Endothelial cell of umbilical vein (primary cell): Measurements from ENCODE around the gene CTSG. TPM values are rescaled to one million over a fixed set of nuclear protein-coding genes. Genes with fewer than 3 reads are reported as not detected.

Experiments used
- BruUV-seq: library from RNA; stranded (reverse); fragments of 400-500 nt; replicated peaks from 2 replicates; lab custom pipeline; 2021; lab: Mats Ljungman, UMichigan
- CTCF ChIA-PET: fragments of 300-600, 350-600 bp; sonication (Branson Sonifier 250); formaldehyde crosslinking; loops from one replicate; lab custom pipeline; 2021; ENCODE audit warnings: antibody characterized with exemption, inconsistent platforms; lab: Charles Lee
- POLR2A ChIA-PET: fragments of 300-600, 350-600 bp; sonication (Branson Sonifier 250); formaldehyde crosslinking; loops from one replicate; lab custom pipeline; 2021; ENCODE audit warnings: antibody characterized with exemption, inconsistent platforms; lab: Charles Lee
- DNase-seq: peaks from one replicate; pipeline ENCODE4 v3.0.0-alpha.2; 2011; ENCODE audit warnings: low read depth, low spot score
- FAIRE-seq: peaks from 2 replicates; lab custom pipeline; 2011; peaks lifted over from hg19 to GRCh38; lab: Jason Lieb, UNC
- H2AFZ ChIP-seq: 2 replicates; pipeline ENCODE4 v1.6.0; 2012; ENCODE audit warnings: low read depth, low read length, control low read depth, inconsistent platforms
- H3K27ac ChIP-seq: 2 replicates; pipeline ENCODE4 v1.5.1; 2011; ENCODE audit warnings: low read depth, mild to moderate bottlenecking, control low read depth, low read length, moderate library complexity; ENCODE audit not compliant: insufficient read depth
- H3K27me3 ChIP-seq, 2 experiments: 2 replicates each; pipeline versions ENCODE4 v1.6.0 to v1.6.1; 2011; ENCODE audit warnings: low read length in 2 of 2, mixed read lengths in 1 of 2; ENCODE audit not compliant: control insufficient read depth in 2 of 2, insufficient read depth in 2 of 2
- H3K36me3 ChIP-seq, 2 experiments: 2 replicates in 1 of 2; 3 replicates in 1 of 2; pipeline ENCODE4 v1.5.1; 2011; ENCODE audit warnings: low read length in 2 of 2, mild to moderate bottlenecking in 1 of 2, moderate library complexity in 1 of 2; ENCODE audit not compliant: control insufficient read depth in 2 of 2, insufficient read depth in 2 of 2; ENCODE audit errors: extremely low read depth in 1 of 2
- H3K4me1 ChIP-seq: 3 replicates; pipeline ENCODE4 v1.5.1; 2011; ENCODE audit warnings: mild to moderate bottlenecking, low read length; ENCODE audit not compliant: control insufficient read depth, insufficient read depth; ENCODE audit errors: extremely low read depth
- H3K4me2 ChIP-seq: 2 replicates; pipeline ENCODE4 v1.6.1; 2011; ENCODE audit warnings: low read length, control low read depth, mixed read lengths; ENCODE audit not compliant: insufficient read depth
- H3K4me3 ChIP-seq, 3 experiments: fragments of 200-600 bp in 1 of 3; sonication (generic), shearing (Covaris generic) in 1 of 3; replicated peaks in 1 of 3; 2 replicates each; pipeline ENCODE4 v1.5.1; 2011 to 2016; ENCODE audit warnings: control low read depth in 3 of 3, low read length in 3 of 3, mild to moderate bottlenecking in 2 of 3, inconsistent platforms in 1 of 3, low read depth in 1 of 3, moderate library complexity in 1 of 3; ENCODE audit not compliant: insufficient read depth in 1 of 3
- H3K79me2 ChIP-seq: 2 replicates; pipeline ENCODE4 v1.6.0; 2012; ENCODE audit warnings: low read length, inconsistent platforms; ENCODE audit not compliant: control insufficient read depth, insufficient read depth
- H3K9ac ChIP-seq: replicated peaks from 2 replicates; pipeline ENCODE3; 2011; ENCODE audit warnings: low read length, control low read depth; ENCODE audit not compliant: insufficient read depth; ENCODE audit errors: extremely low read depth
- H3K9me1 ChIP-seq: replicated peaks from 3 replicates; pipeline ENCODE4 v1.6.0; 2011; ENCODE audit warnings: mild to moderate bottlenecking, low read length; ENCODE audit not compliant: control insufficient read depth, insufficient read depth; ENCODE audit errors: extremely low read depth
- H3K9me3 ChIP-seq: replicated peaks from 2 replicates; pipeline ENCODE4 v1.5.1; 2012; ENCODE audit warnings: low read length, inconsistent platforms; ENCODE audit not compliant: control insufficient read depth, insufficient read depth
- H4K20me1 ChIP-seq: replicated peaks from 2 replicates; pipeline ENCODE3; 2011; ENCODE audit warnings: mild to moderate bottlenecking, low read length; ENCODE audit not compliant: control insufficient read depth, insufficient read depth; ENCODE audit errors: extremely low read depth
- CTCF ChIP-seq, 2 donors: IDR thresholded peaks; 1 replicate in 1 of 2; 2 replicates in 1 of 2; pipeline ENCODE4 v1.5.1; 2011; ENCODE audit warnings: low read length in 2 of 2, mild to moderate bottlenecking in 2 of 2, moderate library complexity in 2 of 2, control low read depth in 1 of 2, inconsistent platforms in 1 of 2, low read depth in 1 of 2; ENCODE audit not compliant: insufficient read depth in 1 of 2; ENCODE audit errors: extremely low read depth in 1 of 2
- EZH2 ChIP-seq: IDR thresholded peaks from 2 replicates; pipeline ENCODE4 v1.6.1; 2012; ENCODE audit warnings: borderline replicate concordance, low read depth, mild to moderate bottlenecking, moderate library complexity, low read length, inconsistent platforms; ENCODE audit not compliant: severe bottlenecking
- FOS ChIP-seq: IDR thresholded peaks from 2 replicates; pipeline ENCODE4 v1.6.1; 2011; ENCODE audit warnings: mild to moderate bottlenecking, low read length, moderate library complexity, borderline replicate concordance; ENCODE audit not compliant: insufficient read depth
- GATA2 ChIP-seq: IDR thresholded peaks from 2 replicates; pipeline ENCODE4 v1.7.0; 2011; ENCODE audit warnings: low read depth, mild to moderate bottlenecking, moderate library complexity, mixed read lengths, low read length; ENCODE audit not compliant: insufficient read length, insufficient read depth
- JUN ChIP-seq: IDR thresholded peaks from 2 replicates; pipeline ENCODE4 v1.6.1; 2011; ENCODE audit warnings: borderline replicate concordance, low read depth; ENCODE audit not compliant: insufficient read length, insufficient read depth
- MAX ChIP-seq: IDR thresholded peaks from 2 replicates; pipeline ENCODE4 v1.6.1; 2011; ENCODE audit not compliant: insufficient read depth, insufficient read length
- MYC ChIP-seq: IDR thresholded peaks from one replicate; pipeline ENCODE4 v1.6.1; 2011; ENCODE audit warnings: mild to moderate bottlenecking, low read depth, low read length
- POLR2A ChIP-seq: IDR thresholded peaks from 2 replicates; pipeline ENCODE4 v1.6.1; 2012; ENCODE audit warnings: low read depth, mild to moderate bottlenecking, control low read depth, low read length
- POLR2AphosphoS5 ChIP-seq: IDR thresholded peaks from 2 replicates; pipeline ENCODE4 v1.6.1; 2012; ENCODE audit warnings: low read depth, mild to moderate bottlenecking, control low read depth, low read length, moderate library complexity; ENCODE audit not compliant: insufficient read depth
- dilution Hi-C: fragments of 300-500 bp; cut with MboI; formaldehyde crosslinking; loops from one replicate; pipeline ENCODE4 v1.15.0; 2019; ENCODE audit warnings: low sequenced_read_pairs; ENCODE audit not compliant: extremely low pct_ligation_motif_present
- intact Hi-C: fragments of 100-400 bp; cut with micrococcal nuclease; formaldehyde crosslinking; loops from one replicate; pipeline ENCODE4 v1.10.0; 2022
- polyA plus RNA-seq, 4 experiments: library from polyadenylated mRNA; depleted of rRNA in 3 of 4; stranded (reverse) in 3 of 4; unstranded in 1 of 4; fragments of >200 nt; gene quantifications; 2 replicates each; pipeline versions ENCODE4 v1.2.1 to v1.2.3, GENCODE V29; 2011 to 2012; ENCODE audit warnings: missing spikeins in 1 of 4
- total RNA-seq: library from RNA; stranded (reverse); gene quantifications from 2 replicates; pipeline ENCODE4 v1.2.3, GENCODE V29; 2021

The CTSG gene
- total and polyA plus RNA-seq, 2 donors (not counting 3 experiments of a cell fraction or from before 2014, with no cell fraction given), result not detected

GRCh38 chr14:24566318-24566717 is 9.7 kb downstream of the CTSG start:
- H3K9me3 ChIP-seq, result no peaks in the 10 kb centered on the region
- ChIA-PET POLR2A (no interaction called here), CTCF (interaction anchor here (0.8 to 1.1 kb wide), 2 partner anchors 9 to 10 kb away, joined by 3 read pairs; partner anchors contain the start of gene CTSG)
- H3K79me2 ChIP-seq, result no peaks in the 10 kb centered on the region
- intact Hi-C loops (no loop called here), dilution Hi-C loops (no loop called here)
- no peaks in the 10 kb centered on the region for H3K36me3 ChIP-seq
- no peaks in the 10 kb centered on the region for H3K9me1 ChIP-seq
- H3K4me3 ChIP-seq, result no peak overlapping the region
- no peak overlapping the region for H3K27ac ChIP-seq
- H2AFZ ChIP-seq, result no peak overlapping the region
- TF ChIP-seq POLR2A (no peak), CTCF (IDR thresholded peaks at IDR 0.05; ENCODE audit: extremely low read depth in 1 of 2, insufficient read depth in 1 of 2, low read depth in 1 of 2, low read length in 2 of 2) (no peak), POLR2AphosphoS5 (no peak), JUN (no peak), MYC (no peak)
- H4K20me1 ChIP-seq, result no peaks in the 10 kb centered on the region
- no TSS peak for BruUV-seq
- no peak overlapping the region for H3K9ac ChIP-seq
- no peaks in the 10 kb centered on the region for H3K4me1 ChIP-seq
- no peak for DNase-seq
- H3K4me2 ChIP-seq, result no peak overlapping the region
- no peaks in the 10 kb centered on the region for H3K27me3 ChIP-seq
- FAIRE-seq, result no peak

GRCh38 chr14:24565766-24566165 is 10.3 kb downstream of the CTSG start:
- BruUV-seq, result no TSS peak
- Histone ChIP-seq H3K9me1 (no peaks in the 10 kb centered on the region), H3K9ac (no peak overlapping the region), H2AFZ (no peak overlapping the region), H3K27me3 (no peaks in the 10 kb centered on the region), H3K36me3 (no peaks in the 10 kb centered on the region), H3K4me3 (no peak overlapping the region), H4K20me1 (no peaks in the 10 kb centered on the region), H3K9me3 (no peaks in the 10 kb centered on the region), H3K4me1 (no peaks in the 10 kb centered on the region), H3K4me2 (no peak overlapping the region), H3K27ac (no peak overlapping the region), H3K79me2 (no peaks in the 10 kb centered on the region)
- no peak for DNase-seq
- no peak for TF ChIP-seq JUN
- TF ChIP-seq GATA2, result no peak
- TF ChIP-seq CTCF (IDR thresholded peaks at IDR 0.05; ENCODE audit: extremely low read depth in 1 of 2, insufficient read depth in 1 of 2, low read depth in 1 of 2, low read length in 2 of 2), result no peak
- TF ChIP-seq POLR2AphosphoS5, result no peak
- TF ChIP-seq FOS, result no peak
- TF ChIP-seq POLR2A, result no peak
- no peak for TF ChIP-seq EZH2
- no peak for TF ChIP-seq MYC
- TF ChIP-seq MAX, result no peak
- CTCF ChIA-PET, result interaction anchor here (0.8 kb wide), 1 partner anchor 10 kb away, joined by 3 read pairs; the partner anchor contains the start of gene CTSG
- dilution Hi-C loops (no loop called here), intact Hi-C loops (no loop called here)
- POLR2A ChIA-PET, result no interaction called here
- no peak for FAIRE-seq
